ENCODE data around the gene TMEM267.
A peak's percentile ranks its signal among the peaks of the same experiment; 100 is the strongest.
"Not testable (repeated sequence)": the region's sequence is repeated elsewhere in the genome, so short reads cannot be mapped to it uniquely, and the experiment has no call there.

TMEM267 gene, protein sequence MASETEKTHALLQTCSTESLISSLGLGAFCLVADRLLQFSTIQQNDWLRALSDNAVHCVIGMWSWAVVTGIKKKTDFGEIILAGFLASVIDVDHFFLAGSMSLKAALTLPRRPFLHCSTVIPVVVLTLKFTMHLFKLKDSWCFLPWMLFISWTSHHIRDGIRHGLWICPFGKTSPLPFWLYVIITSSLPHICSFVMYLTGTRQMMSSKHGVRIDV

GRCh38 chr5:43483298-43484105 is at the start of gene TMEM267:
Gene TMEM267, minus strand, starts transcription at chr5:43483865. Its CDS starts 29,896 bp downstream, at chr5:43453969.
- peak; percentile 68 for DNase-seq (ENCODE audit: low read depth)

DNA sequence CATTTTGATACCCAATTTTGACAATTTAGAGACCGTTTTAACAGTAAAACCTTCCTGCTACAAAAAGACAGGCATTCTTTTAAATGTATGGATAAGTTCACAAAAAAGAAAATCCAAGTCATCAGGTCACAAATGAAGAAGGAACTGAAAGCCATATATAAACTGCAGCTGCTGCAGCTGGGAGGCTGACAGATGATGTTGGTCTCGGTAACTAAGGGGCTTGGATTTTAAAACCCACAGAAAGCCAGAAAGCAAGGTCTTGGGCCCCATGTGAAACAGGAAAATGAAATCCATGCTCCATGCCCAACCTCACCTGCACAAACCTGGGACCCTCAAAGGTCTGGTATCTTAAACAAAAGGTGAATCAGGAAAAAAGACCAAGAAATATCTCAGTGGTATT is 47.0 kb upstream of the TMEM267 start:
- DNase-seq (ENCODE audit: low read depth), result no peak

- no peak for DNase-seq (ENCODE audit: low read depth)
Observed at GRCh38 chr5:43523662-43524072, 40.0 kb upstream of the TMEM267 start.

DNA sequence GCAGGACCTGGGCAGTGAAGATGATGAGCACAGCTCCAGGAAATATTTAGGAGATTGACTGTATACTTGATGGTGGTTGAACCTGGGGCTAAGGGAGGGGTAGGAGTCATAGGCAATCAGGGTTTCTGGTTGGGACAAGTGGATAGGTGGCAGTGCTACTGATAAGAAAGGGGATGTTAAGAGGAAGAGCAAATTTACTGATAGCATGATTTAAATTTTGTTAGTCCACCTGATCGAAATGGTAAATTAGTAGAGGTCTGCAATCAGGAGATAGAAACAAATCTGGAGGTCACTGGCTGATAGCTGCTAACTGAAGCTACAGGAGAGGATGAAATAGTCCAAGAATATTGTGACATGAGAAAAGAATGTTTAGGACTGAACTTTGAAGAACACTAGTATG is 37.0 kb upstream of the TMEM267 start:
- no peak for DNase-seq (ENCODE audit: low read depth)

DNA sequence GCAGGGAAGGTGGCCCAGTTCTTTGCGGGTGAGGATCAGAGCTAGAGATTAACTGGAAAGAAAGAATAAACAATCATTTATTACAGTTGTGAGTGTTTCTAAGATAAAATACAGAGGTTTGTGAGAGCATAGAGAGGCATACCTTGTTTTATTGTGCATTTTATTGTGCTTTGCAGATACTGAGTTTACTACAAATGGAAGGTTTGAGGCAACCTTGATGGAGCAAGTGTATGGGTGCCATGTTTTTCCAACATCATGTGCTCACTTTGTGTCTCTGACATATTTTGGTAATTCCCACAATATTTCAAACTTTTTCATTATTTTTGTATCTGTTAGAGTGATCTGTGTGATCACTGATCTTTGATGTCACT is 32.0 kb upstream of the TMEM267 start:
- no peak for DNase-seq (ENCODE audit: low read depth)

- peak; percentile 94 for DNase-seq (ENCODE audit: low read depth)
Observed at GRCh38 chr5:43514816-43515677, 31.4 kb upstream of the TMEM267 start, which contains the start of gene C5orf34. Gene C5orf34, minus strand, starts transcription at chr5:43515148. Its CDS starts 5,809 bp downstream, at chr5:43509339.

- no peak for DNase-seq (ENCODE audit: low read depth)
Observed at GRCh38 chr5:43514471-43514815, 30.8 kb upstream of the TMEM267 start.

DNA sequence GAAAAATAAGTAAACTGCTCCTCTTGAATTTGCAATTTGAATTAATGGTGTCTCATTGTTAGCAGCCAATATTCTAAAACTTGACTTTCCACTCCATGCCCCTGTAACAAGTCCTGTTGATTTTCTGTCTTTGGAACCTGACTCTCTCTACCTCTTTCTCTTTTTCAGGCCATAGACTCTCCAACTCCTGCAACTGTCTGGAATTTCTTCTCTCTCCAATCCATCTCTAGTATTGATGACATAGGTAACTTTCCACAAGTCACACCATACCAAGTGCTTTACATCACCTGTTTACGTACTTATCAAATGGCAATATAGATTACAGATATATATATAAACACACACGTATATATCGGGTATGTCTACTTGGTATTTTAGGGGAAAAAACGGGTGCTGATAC is 30.4 kb upstream of the TMEM267 start:
- DNase-seq (ENCODE audit: low read depth), result no peak

- not testable (repeated sequence) for DNase-seq (ENCODE audit: low read depth)
Observed at GRCh38 chr5:43511062-43511461, 27.4 kb upstream of the TMEM267 start.

- no peak for DNase-seq (ENCODE audit: low read depth)
Observed at GRCh38 chr5:43498581-43498980, 14.9 kb upstream of the TMEM267 start.

GRCh38 chr5:43497311-43498104 is 13.8 kb upstream of the TMEM267 start:
- no peak for DNase-seq (ENCODE audit: low read depth)

DNA sequence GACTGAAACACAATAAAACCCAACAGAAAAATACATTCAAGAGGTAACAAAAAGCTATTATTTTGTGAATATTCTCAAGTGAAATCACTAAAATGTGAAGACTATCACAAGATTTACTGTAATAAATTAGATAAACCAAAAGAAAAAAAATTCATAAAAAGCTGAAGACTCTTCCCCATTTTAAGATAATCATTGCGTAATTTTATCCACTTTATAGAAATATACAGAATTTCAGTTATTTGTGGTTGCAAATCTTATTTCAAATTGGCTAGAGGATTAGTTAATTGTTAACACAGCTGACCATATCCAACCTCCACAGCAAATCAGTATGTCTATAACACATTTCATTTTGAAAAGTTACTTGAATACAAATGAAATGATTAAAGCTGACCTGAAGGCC is 7.7 kb upstream of the TMEM267 start:
- DNase-seq (ENCODE audit: low read depth), result no peak

DNA sequence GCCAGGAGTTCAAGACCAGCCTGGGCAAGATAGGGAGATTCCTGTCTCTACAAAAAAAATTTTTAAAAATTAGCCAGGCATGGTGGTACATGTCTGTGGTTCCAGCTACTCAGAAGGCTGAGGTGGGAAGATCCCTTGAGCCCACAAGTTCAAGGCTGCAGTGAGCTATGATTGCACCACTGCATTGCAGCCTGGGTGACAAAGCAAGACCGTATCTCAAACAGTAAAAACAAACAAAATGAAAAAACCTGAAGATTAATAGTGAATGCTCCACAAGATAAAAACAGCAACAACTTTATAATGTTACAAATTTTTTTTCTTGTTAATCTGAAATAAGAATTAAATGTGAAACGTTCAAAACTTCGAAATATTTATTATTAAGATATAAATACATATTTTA is 2.7 kb upstream of the TMEM267 start:
- DNase-seq (ENCODE audit: low read depth), result no peak

DNA sequence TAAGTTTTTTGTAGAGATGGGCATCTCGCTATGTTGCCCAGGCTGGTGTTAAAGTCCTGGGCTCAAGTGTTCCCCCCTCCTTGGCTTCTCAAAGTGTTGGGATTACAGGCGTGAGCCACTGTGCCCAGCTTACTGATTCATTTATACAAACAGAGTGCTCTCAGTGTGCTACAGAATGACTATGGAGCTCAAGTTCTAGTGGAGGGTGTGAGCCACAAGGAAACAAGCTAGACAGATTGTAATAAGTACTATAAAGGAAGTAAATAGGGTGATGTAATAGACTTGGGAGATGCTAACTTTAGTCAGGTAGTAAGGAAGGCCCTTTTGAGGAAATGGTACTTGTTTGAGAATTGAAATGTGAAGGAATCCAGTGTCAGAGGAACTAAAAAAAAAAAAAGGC is 1.7 kb upstream of the TMEM267 start:
- DNase-seq (ENCODE audit: low read depth), result no peak

GRCh38 chr5:43484106-43484849 is 613 bp upstream of the TMEM267 start:
- DNase-seq (ENCODE audit: low read depth), result peak; percentile 71

GRCh38 chr5:43482490-43483297 is 971 bp downstream of the TMEM267 start:
- DNase-seq (ENCODE audit: low read depth), result no peak

- no peak for DNase-seq (ENCODE audit: low read depth)
Observed at GRCh38 chr5:43469671-43470391, 13.8 kb downstream of the TMEM267 start.

- DNase-seq (ENCODE audit: low read depth), result no peak
Observed at GRCh38 chr5:43467100-43467499, 16.6 kb downstream of the TMEM267 start.

- not testable (repeated sequence) for DNase-seq (ENCODE audit: low read depth)
Observed at GRCh38 chr5:43465455-43465854, 18.2 kb downstream of the TMEM267 start.

GRCh38 chr5:43461066-43461465 is 22.6 kb downstream of the TMEM267 start:
- DNase-seq (ENCODE audit: low read depth), result no peak
